ENCODE results near the gene LENG9.

The LENG9 gene

GRCh38 chr19:54458648-54459281, 4.8 kb downstream of the LENG9 start:
- TF ChIP-seq, protein P1, sequence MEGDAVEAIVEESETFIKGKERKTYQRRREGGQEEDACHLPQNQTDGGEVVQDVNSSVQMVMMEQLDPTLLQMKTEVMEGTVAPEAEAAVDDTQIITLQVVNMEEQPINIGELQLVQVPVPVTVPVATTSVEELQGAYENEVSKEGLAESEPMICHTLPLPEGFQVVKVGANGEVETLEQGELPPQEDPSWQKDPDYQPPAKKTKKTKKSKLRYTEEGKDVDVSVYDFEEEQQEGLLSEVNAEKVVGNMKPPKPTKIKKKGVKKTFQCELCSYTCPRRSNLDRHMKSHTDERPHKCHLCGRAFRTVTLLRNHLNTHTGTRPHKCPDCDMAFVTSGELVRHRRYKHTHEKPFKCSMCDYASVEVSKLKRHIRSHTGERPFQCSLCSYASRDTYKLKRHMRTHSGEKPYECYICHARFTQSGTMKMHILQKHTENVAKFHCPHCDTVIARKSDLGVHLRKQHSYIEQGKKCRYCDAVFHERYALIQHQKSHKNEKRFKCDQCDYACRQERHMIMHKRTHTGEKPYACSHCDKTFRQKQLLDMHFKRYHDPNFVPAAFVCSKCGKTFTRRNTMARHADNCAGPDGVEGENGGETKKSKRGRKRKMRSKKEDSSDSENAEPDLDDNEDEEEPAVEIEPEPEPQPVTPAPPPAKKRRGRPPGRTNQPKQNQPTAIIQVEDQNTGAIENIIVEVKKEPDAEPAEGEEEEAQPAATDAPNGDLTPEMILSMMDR (IDR thresholded peaks at IDR 0.05; ENCODE audit: extremely low read depth, missing control alignments): no peak

GRCh38 chr19:54457773-54458647, 5.6 kb downstream of the LENG9 start:
- TF ChIP-seq, protein P1 (IDR thresholded peaks at IDR 0.05; ENCODE audit: extremely low read depth, missing control alignments): no peak
- no peak for DNase-seq (ENCODE audit: low spot score)

More at GRCh38 chr19:54458648-54459281, 4.8 kb downstream of the LENG9 start:
- no peak for DNase-seq (ENCODE audit: low spot score)

GRCh38 chr19:54456423-54457373, 6.9 kb downstream of the LENG9 start:
- TF ChIP-seq, protein P1 (IDR thresholded peaks at IDR 0.05; ENCODE audit: extremely low read depth, missing control alignments): no peak

GRCh38 chr19:54455786-54456422, 7.7 kb downstream of the LENG9 start:
- TF ChIP-seq, protein P1 (IDR thresholded peaks at IDR 0.05; ENCODE audit: extremely low read depth, missing control alignments): no peak
- no peak for DNase-seq (ENCODE audit: low spot score)

More at GRCh38 chr19:54456423-54457373, 6.9 kb downstream of the LENG9 start:
- no peak for DNase-seq (ENCODE audit: low spot score)

DNA sequence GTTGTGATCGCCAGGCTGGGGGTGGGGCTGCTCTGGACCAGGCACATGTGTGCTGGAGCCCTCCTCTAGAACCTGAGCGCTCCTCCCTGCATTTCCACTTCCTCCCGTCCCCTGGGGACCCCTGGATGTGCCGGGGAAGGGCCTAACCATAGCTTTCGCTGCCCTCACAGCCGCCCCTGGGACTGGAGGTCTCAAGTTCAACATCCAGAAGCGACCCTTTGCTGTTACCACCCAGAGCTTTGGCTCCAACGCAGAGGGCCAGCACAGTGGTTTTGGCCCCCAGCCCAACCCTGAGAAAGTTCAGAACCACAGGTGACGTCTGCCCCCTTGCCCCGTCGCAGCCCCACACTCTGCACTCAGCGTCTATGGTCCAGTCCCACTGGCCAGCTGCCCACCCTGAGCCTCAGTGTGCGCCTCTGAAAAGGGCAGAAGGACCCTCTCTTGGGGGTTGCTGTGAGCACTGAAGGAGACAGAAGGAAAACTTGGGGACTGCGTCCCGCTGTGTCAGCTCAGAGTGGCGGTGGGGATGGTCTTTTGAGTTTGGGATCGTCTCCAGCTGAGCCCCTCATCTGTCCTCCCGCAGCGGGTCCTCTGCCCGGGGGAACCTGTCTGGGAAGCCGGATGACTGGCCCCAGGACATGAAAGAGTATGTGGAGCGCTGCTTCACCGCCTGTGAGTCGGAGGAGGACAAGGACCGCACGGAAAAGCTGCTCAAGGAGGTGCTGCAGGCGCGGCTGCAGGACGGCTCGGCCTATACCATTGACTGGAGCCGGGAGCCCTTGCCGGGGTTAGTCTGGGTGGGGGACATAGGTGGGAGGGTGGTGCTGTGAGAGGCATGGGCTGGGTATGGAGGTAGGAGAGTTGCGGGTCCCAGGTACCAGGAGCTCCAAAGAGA, 8.6 kb downstream of the LENG9 start:
- TF ChIP-seq, protein P1 (IDR thresholded peaks at IDR 0.05; ENCODE audit: extremely low read depth, missing control alignments): no peak
- DNase-seq (ENCODE audit: low spot score): no peak

Measured in GM20000 (cell line).